K562 (cell line): ENCODE data around the gene PLEKHM2. TPM values are rescaled to one million over a fixed set of nuclear protein-coding genes. Genes with fewer than 3 reads are reported as not detected.

Source experiments
- EP400 ChIP-seq: fragments of 450-650 bp; IDR thresholded peaks from 2 replicates; pipeline ENCODE4 v1.6.1; 2017; ENCODE audit warnings: antibody characterized with exemption, mild to moderate bottlenecking, moderate library complexity
- FOXM1 ChIP-seq, 2 experiments: fragments of 450-650 bp in 1 of 2; sonication (generic) in 1 of 2; formaldehyde crosslinking in 1 of 2; IDR thresholded peaks; 2 replicates each; pipeline versions ENCODE4 v1.6.1 to v1.9.0; 2017 to 2022; ENCODE audit warnings: low read depth in 2 of 2, mild to moderate bottlenecking in 2 of 2, missing genetic modification reagents in 1 of 2, moderate library complexity in 1 of 2
- MGA ChIP-seq: fragments of 450-650 bp; IDR thresholded peaks from 2 replicates; pipeline ENCODE4 v1.6.1; 2016; ENCODE audit warnings: mild to moderate bottlenecking, moderate library complexity
- RBM25 ChIP-seq: fragments of 200-400 bp; formaldehyde crosslinking; IDR thresholded peaks from 2 replicates; pipeline ENCODE4 v1.6.1; 2018; ENCODE audit warnings: low read length, low read depth, moderate library complexity; ENCODE audit not compliant: severe bottlenecking
- SNRNP70 ChIP-seq: fragments of 200-400 bp; formaldehyde crosslinking; optimal IDR thresholded peaks from 2 replicates; pipeline ENCODE3; 2017; ENCODE audit warnings: low read depth, low read length
- TEAD2 ChIP-seq: fragments of 450-650 bp; IDR thresholded peaks from 2 replicates; pipeline ENCODE4 v1.6.1; 2016; ENCODE audit warnings: missing genetic modification characterization, control low read depth, missing compliant biosample characterization
- ZNF3 ChIP-seq: fragments of 250-450 bp; sonication (Bioruptor Pico); IDR thresholded peaks from 2 replicates; pipeline ENCODE4 v1.5.0; 2021; ENCODE audit warnings: mild to moderate bottlenecking, moderate library complexity
- polyA plus RNA-seq, 8 experiments: library from polyadenylated mRNA; depleted of rRNA in 4 of 8; stranded (reverse) in 5 of 8; unstranded in 3 of 8; fragments of >200 nt; fragmentation: Nextera tagmentation in 2 of 8; fragmentation: Illumina TruSeq in 1 of 8; extraction: Ambion mirVana in 2 of 8; extraction: Trizol in 1 of 8; gene quantifications; 2 replicates each; pipeline versions ENCODE4 v1.2.1 to v1.2.3, GENCODE V29; 2011 to 2014; ENCODE audit warnings: inconsistent platforms in 1 of 8, missing spikeins in 1 of 8
- total RNA-seq, 7 experiments: library from RNA; depleted of rRNA in 6 of 7; stranded (reverse); fragments of >200 nt in 6 of 7; fragmentation: Illumina TruSeq in 2 of 7; extraction: Trizol in 2 of 7; gene quantifications; 2 replicates each; pipeline versions ENCODE4 v1.2.1 to v1.2.3, GENCODE V29; 2011 to 2021; ENCODE audit warnings: low replicate concordance in 1 of 7
- TF ChIP-seq, protein P1 (sequence below), 2 experiments: fragments of 200-800 bp in 1 of 2; sonication (Bioruptor generic) in 1 of 2; sonication (generic) in 1 of 2; formaldehyde crosslinking in 1 of 2; IDR thresholded peaks in 1 of 2; conservative IDR thresholded peaks in 1 of 2; 2 replicates each; pipeline versions ENCODE4 v1.5.0 to v1.6.1; 2016 to 2020; ENCODE audit warnings: missing compliant biosample characterization in 1 of 2, missing genetic modification characterization in 1 of 2, missing genetic modification reagents in 1 of 2

The PLEKHM2 gene
- total and polyA plus RNA-seq, 9 of the 15 experiments (the other 6 are each of a cell fraction or from before 2014, with no cell fraction given), result 0.27 to 63.7 (median 33.2) TPM

DNA sequence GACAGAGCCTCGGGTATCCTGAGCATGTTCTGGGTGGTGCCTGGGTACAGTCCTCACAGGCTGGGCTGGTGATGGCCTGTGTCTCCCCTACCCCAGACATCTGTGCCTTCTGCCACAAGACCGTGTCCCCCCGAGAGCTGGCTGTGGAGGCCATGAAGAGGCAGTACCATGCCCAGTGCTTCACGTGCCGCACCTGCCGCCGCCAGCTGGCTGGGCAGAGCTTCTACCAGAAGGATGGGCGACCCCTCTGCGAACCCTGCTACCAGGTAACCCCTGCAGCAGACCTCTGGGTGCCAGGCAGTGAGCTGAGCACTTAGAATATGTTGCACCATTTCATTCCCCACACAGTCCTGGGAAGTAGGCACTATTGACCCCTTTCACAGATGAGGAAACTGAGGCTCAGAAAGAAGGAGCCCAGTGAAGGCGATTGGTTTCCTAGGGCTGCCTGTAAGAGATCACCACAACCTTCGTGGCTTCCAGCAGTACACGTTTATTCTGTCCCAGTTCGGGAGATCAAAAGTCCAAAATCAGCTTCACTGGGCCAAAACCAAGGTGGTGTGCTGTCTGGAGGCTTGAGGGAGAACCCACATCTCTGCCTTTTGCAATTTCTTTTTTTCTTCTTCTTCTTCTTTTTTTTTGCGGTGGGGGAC, 86.3 kb downstream of the PLEKHM2 start (continued):
- no peak for TF ChIP-seq MGA
- TF ChIP-seq RBM25, result peak; percentile 73
- no peak for TF ChIP-seq ZNF3 (CRISPR knock-in tag)
- no peak for TF ChIP-seq SNRNP70
- TF ChIP-seq EP400, result no peak
- no peak for TF ChIP-seq TEAD2
- TF ChIP-seq FOXM1 (IDR thresholded peaks at IDR 0.05; ENCODE audit: low read depth), result no peak
- TF ChIP-seq FOXM1 (CRISPR knock-in tag; IDR thresholded peaks at IDR 0.05; ENCODE audit: low read depth), result no peak
- TF ChIP-seq, protein P1, sequence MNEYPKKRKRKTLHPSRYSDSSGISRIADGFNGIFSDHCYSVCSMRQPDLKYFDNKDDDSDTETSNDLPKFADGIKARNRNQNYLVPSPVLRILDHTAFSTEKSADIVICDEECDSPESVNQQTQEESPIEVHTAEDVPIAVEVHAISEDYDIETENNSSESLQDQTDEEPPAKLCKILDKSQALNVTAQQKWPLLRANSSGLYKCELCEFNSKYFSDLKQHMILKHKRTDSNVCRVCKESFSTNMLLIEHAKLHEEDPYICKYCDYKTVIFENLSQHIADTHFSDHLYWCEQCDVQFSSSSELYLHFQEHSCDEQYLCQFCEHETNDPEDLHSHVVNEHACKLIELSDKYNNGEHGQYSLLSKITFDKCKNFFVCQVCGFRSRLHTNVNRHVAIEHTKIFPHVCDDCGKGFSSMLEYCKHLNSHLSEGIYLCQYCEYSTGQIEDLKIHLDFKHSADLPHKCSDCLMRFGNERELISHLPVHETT (CRISPR knock-in tag; conservative IDR thresholded peaks at IDR 0.05 in 1 of 2, IDR thresholded peaks at IDR 0.05 in 1 of 2), result no peak
